ENCODE measurements around the gene DHRS13.
"Not testable (repeated sequence)": the region's sequence is repeated elsewhere in the genome, so short reads cannot be mapped to it uniquely, and the experiment has no call there.

Gene DHRS13

DNA sequence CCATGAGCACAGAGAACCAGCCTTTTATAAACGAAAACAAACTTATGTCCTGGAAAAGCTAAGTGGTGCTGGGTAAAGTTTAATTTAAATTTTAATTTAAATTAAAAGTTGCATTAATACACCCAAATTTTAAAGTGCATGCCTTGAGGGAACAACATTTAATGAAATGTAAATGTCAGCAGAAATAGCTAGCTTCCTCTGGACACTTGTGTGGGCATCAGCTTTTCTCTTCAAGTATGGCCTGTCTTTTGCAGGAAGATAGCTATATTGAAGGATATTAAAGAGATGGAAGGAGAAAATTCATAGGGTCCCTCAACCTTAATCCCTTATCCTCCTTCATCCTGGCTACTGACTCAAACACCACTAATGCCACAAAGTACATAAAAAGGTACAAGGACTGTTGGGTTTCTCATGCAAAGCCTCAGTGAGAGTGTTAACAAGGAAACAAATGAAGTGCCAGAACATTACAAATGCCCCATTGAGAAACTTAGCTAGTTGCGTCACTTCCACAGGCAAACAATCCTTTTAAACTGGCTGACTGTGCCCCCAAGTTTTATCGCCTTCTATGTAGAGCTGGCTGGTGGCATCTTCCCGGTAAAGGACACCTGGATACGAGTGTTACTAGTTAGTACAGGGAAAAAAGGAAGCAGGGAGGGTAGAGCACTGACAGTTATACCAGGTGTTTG lies 34.3 kb upstream of the DHRS13 start:
- no peak overlapping the region for H3K4me3 ChIP-seq (ENCODE audit: low read depth, low read length)
- peak; percentile 25 for DNase-seq (ENCODE audit: low read depth)

GRCh38 chr17:28935744-28936460 lies 33.0 kb upstream of the DHRS13 start:
- H3K4me3 ChIP-seq (ENCODE audit: low read depth, low read length): no peak overlapping the region
- no peak for DNase-seq (ENCODE audit: low read depth)

DNA sequence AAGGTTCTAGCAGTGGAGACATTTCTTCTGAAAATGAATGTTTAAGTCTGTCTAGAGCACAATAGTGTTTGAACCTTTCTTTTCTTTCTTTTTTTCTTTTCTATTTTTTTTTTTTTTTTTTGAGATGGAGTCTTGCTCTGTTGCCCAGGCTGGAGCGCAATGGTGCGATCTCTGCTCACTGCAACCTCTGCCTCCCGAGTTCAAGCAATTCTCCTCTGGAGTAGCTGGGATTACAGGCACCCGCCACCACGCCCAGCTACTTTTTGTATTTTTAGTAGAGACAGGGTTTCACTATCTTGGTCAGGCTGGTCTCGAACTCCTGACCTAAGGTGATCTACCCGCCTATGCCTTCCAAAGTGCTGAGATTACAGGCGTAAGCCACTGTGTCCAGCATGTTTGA lies 31.6 kb upstream of the DHRS13 start:
- not testable (repeated sequence) for DNase-seq (ENCODE audit: low read depth); H3K4me3 ChIP-seq (ENCODE audit: low read depth, low read length)

GRCh38 chr17:28929787-28930186 lies 26.9 kb upstream of the DHRS13 start:
- DNase-seq (ENCODE audit: low read depth): no peak
- H3K4me3 ChIP-seq (ENCODE audit: low read depth, low read length): no peak overlapping the region

- H3K4me3 ChIP-seq (ENCODE audit: low read depth, low read length): no peak overlapping the region
- no peak for DNase-seq (ENCODE audit: low read depth)
These were observed 25.2 kb upstream of the DHRS13 start for GRCh38 chr17:28928061-28928460.

- H3K4me3 ChIP-seq (ENCODE audit: low read depth, low read length): no peak overlapping the region
- DNase-seq (ENCODE audit: low read depth): no peak
These were observed 23.9 kb upstream of the DHRS13 start for GRCh38 chr17:28926786-28927185.

DNA sequence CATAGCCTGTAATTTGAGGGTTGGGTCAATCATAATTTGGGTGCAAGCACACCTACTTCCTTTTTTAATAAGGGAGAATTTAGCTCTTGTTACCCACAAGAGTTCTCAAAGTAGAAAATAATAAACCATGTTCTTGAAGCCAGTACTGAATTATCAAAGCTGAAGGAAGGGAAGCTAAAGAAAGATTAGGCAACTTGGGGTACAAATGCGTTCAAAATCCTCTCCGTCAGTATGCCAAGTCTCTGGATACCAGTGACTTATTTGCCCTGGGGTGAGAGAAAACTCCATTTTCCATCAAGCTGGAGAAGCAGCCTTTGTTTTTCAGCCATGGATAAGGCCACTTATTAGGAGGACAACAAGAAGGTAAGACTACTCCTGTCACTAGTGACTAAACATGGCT lies 23.5 kb upstream of the DHRS13 start:
- DNase-seq (ENCODE audit: low read depth): no peak
- no peak overlapping the region for H3K4me3 ChIP-seq (ENCODE audit: low read depth, low read length)

- peak; percentile 72 for DNase-seq (ENCODE audit: low read depth)
- no peak overlapping the region for H3K4me3 ChIP-seq (ENCODE audit: low read depth, low read length)
These were observed 23.1 kb upstream of the DHRS13 start for GRCh38 chr17:28925912-28926365.

DNA sequence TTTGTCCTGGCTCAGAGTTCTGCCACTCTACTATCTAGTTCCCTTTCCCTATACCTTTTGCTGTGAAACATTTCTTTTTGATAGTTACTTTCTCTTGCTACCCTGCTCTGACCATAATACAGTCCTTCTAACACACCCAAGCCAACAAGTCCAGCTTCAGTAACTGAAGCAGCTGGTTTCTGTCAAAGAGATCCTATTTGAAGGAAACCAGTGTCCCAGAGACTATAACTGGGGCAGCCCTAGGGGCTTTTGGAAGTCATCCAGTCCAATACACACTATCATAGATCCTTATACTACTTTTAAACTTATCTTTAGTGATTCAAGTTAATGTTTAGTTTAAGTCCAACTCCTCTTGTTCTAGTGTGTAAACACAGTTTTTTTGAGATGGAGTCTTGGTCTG lies 17.3 kb upstream of the DHRS13 start:
- H3K4me3 ChIP-seq (ENCODE audit: low read depth, low read length): no peak overlapping the region
- no peak for DNase-seq (ENCODE audit: low read depth)

GRCh38 chr17:28918295-28918694 lies 15.4 kb upstream of the DHRS13 start:
- no peak overlapping the region for H3K4me3 ChIP-seq (ENCODE audit: low read depth, low read length)
- no peak for DNase-seq (ENCODE audit: low read depth)

GRCh38 chr17:28917465-28917864 lies 14.6 kb upstream of the DHRS13 start:
- no peak overlapping the region for H3K4me3 ChIP-seq (ENCODE audit: low read depth, low read length)
- no peak for DNase-seq (ENCODE audit: low read depth)

DNA sequence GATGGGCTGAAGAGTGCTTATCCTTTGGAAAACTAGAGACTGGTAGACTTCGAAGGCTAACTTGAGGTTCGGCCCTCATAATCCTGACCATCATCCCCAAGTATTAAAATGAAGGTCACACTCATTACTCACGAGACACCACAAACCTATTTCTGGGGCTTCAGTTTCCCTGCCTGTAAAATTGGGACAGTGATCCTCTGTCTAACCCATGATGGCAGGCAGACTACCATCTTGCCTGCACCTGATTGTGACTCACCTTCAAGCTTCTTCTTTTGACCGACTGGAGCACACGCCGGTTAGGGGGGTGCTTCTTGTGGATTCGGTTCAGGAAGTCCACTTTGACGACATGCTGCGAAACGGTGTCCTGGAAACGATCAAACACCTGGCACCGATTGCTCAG lies 14.2 kb upstream of the DHRS13 start:
- DNase-seq (ENCODE audit: low read depth): no peak
- H3K4me3 ChIP-seq (ENCODE audit: low read depth, low read length): no peak overlapping the region

GRCh38 chr17:28916302-28916934 lies 13.5 kb upstream of the DHRS13 start:
- DNase-seq (ENCODE audit: low read depth): no peak

DNA sequence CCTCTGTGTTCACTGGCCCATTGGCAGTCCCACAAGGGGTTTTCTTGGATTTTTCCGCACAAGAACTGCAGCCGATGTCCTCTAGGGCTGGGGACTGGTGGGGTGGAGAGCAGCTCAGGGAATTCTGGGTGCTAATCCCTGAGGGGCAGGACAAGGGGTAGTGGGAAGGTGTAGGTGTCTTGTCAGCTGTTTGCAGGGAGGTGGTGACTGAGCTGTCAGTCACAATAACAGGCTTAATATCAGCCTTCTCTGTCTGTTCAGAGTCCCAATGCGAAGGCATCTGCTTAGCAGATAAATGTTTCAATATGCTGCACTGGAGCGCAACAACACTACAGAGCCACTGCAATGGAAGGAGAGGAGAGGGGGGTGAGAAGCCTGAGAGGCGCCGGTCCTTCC lies 10.1 kb upstream of the DHRS13 start:
- DNase-seq (ENCODE audit: low read depth): no peak
- no peak overlapping the region for H3K4me3 ChIP-seq (ENCODE audit: low read depth, low read length)

More at GRCh38 chr17:28916302-28916934, 13.5 kb upstream of the DHRS13 start:
- H3K4me3 ChIP-seq (ENCODE audit: low read depth, low read length): no peak overlapping the region

GRCh38 chr17:28912281-28912937 lies 9.5 kb upstream of the DHRS13 start:
- no peak overlapping the region for H3K4me3 ChIP-seq (ENCODE audit: low read depth, low read length)
- no peak for DNase-seq (ENCODE audit: low read depth)

- H3K4me3 ChIP-seq (ENCODE audit: low read depth, low read length): no peak overlapping the region
- DNase-seq (ENCODE audit: low read depth): no peak
These were observed 8.6 kb upstream of the DHRS13 start for GRCh38 chr17:28911411-28912045.

- no peak overlapping the region for H3K4me3 ChIP-seq (ENCODE audit: low read depth, low read length)
These were observed 7.7 kb upstream of the DHRS13 start for GRCh38 chr17:28910534-28910933.

GRCh38 chr17:28908640-28909167 lies 5.8 kb upstream of the DHRS13 start:
- H3K4me3 ChIP-seq (ENCODE audit: low read depth, low read length): no peak overlapping the region
- DNase-seq (ENCODE audit: low read depth): peak; percentile 36

More at GRCh38 chr17:28910534-28910933, 7.7 kb upstream of the DHRS13 start:
- DNase-seq (ENCODE audit: low read depth): no peak

DNA sequence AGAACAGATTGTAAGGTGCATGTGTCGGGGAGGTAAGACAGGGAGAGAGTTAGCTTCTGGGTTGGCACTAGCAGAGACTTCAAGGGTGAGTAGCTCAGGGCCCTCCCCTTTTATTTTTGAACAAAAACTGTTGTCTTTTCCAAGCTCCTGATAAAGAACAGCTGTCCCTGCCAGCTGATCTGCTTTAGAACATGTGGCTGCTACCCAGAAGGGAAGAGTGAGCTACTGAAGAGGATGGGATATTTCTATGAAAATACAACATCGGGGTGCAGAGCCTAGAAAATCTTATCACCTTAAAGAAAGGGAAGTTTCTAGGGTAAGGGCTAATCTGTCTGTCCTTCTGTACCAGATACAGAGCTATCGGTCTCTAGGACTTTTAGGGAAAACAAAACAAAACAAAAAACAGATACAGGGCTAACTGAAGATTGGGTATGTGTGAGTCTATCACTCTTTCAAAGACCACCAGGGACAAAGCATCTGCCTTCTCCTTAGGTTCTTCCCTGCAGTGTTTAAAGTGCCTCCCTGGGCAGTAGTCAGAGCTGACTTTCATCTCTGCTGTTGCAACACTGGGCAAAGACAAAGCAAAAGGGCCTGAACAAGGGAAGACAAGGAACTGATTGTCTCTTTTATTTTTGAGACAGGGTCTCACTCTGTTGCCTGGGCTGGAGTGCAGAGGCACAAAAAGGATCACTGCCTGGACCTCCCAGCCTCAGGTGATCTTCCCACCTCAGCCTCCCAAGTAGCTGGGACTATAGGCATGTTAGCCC lies 5.0 kb upstream of the DHRS13 start:
- H3K4me3 ChIP-seq (ENCODE audit: low read depth, low read length): no peak overlapping the region

More for the DNA sequence above, 5.0 kb upstream of the DHRS13 start:
- no peak for DNase-seq (ENCODE audit: low read depth)

Data from skeletal muscle cell (primary cell).